PFSK-1 (cell line): Measurements from ENCODE around the gene MGAT5.

Source experiments
- POLR2AphosphoS5 ChIP-seq: IDR thresholded peaks from 2 replicates; pipeline ENCODE4 v1.6.1; 2012; ENCODE audit warnings: low read depth, mild to moderate bottlenecking, control low read depth, low read length, moderate library complexity
- REST ChIP-seq, 2 experiments: IDR thresholded peaks; 2 replicates each; pipeline versions ENCODE4 v1.6.1 to v1.8.0; 2011 to 2012; ENCODE audit warnings: low read depth in 2 of 2, low read length in 2 of 2, control low read depth in 1 of 2, inconsistent platforms in 1 of 2, mild to moderate bottlenecking in 1 of 2, moderate library complexity in 1 of 2; ENCODE audit not compliant: insufficient read depth in 1 of 2
- TAF1 ChIP-seq: IDR thresholded peaks from 2 replicates; pipeline ENCODE4 v1.6.1; 2012; ENCODE audit warnings: low read length, control low read depth, borderline replicate concordance; ENCODE audit not compliant: insufficient read depth

GRCh38 chr2:134277223-134277622 is 23.4 kb downstream of the MGAT5 start:
- TF ChIP-seq POLR2AphosphoS5 (no peak), TAF1 (no peak), REST (IDR thresholded peaks at IDR 0.05; ENCODE audit: insufficient read depth in 1 of 2, low read depth in 2 of 2, low read length in 2 of 2) (no peak)
